K562 (cell line): ENCODE data around the gene SEMA4G.

ENCODE experiments used
- ARID3B ChIP-seq: fragments of 250-450 bp; sonication (Bioruptor Pico); IDR thresholded peaks from 2 replicates; pipeline ENCODE4 v1.4.0; 2020; ENCODE audit warnings: borderline replicate concordance
- CHD4 ChIP-seq: fragments of 200-600 bp; sonication (generic); IDR thresholded peaks from 3 replicates; pipeline ENCODE4 v1.6.1; 2012; ENCODE audit warnings: low read depth, mild to moderate bottlenecking, mixed read lengths, low read length, inconsistent platforms; ENCODE audit not compliant: insufficient read depth, insufficient replicate concordance, poor library complexity, severe bottlenecking
- FOXJ3 ChIP-seq: sonication (generic); formaldehyde crosslinking; IDR thresholded peaks from 2 replicates; pipeline ENCODE4 v1.4.0; 2020; ENCODE audit warnings: mild to moderate bottlenecking, missing genetic modification reagents
- MED1 ChIP-seq: sonication (generic); formaldehyde crosslinking; IDR thresholded peaks from 2 replicates; pipeline ENCODE4 v1.8.1; 2023; ENCODE audit warnings: missing genetic modification reagents, borderline replicate concordance
- RCOR1 ChIP-seq, 2 experiments: IDR thresholded peaks; 2 replicates each; pipeline ENCODE4 v1.6.1; 2012; ENCODE audit warnings: low read depth in 2 of 2, low read length in 2 of 2, borderline replicate concordance in 1 of 2, improper control_type of control experiment in 1 of 2
- RFX1 ChIP-seq: fragments of 450-650 bp; IDR thresholded peaks from 2 replicates; pipeline ENCODE4 v1.6.1; 2016; ENCODE audit warnings: mild to moderate bottlenecking, moderate library complexity
- TAF1 ChIP-seq: IDR thresholded peaks from 2 replicates; pipeline ENCODE4 v1.6.1; 2011; ENCODE audit warnings: mild to moderate bottlenecking, low read length, moderate library complexity; ENCODE audit not compliant: insufficient read depth, control insufficient read depth, severe bottlenecking; ENCODE audit errors: extremely low read depth
- ZNF280A ChIP-seq: fragments of 450-650 bp; IDR thresholded peaks from 2 replicates; pipeline ENCODE4 v1.6.1; 2018; ENCODE audit warnings: mild to moderate bottlenecking, low read depth; ENCODE audit not compliant: partially characterized antibody
- TF ChIP-seq, protein P1 (sequence below), 2 experiments: fragments of 450-650 bp; formaldehyde crosslinking in 1 of 2; IDR thresholded peaks; 2 replicates each; pipeline versions ENCODE4 v1.4.0 to v1.6.1; 2014 to 2020; ENCODE audit warnings: mild to moderate bottlenecking in 2 of 2, borderline replicate concordance in 1 of 2, low read depth in 1 of 2
- TF ChIP-seq, protein P2 (sequence below), 2 experiments: fragments of 450-650 bp in 1 of 2; sonication (generic) in 1 of 2; formaldehyde crosslinking in 1 of 2; IDR thresholded peaks in 1 of 2; conservative IDR thresholded peaks in 1 of 2; 2 replicates each; pipeline versions ENCODE4 v1.6.1 to v1.8.1; 2016 to 2023; ENCODE audit warnings: mild to moderate bottlenecking in 2 of 2, moderate library complexity in 2 of 2, inconsistent platforms in 1 of 2, missing genetic modification reagents in 1 of 2

DNA sequence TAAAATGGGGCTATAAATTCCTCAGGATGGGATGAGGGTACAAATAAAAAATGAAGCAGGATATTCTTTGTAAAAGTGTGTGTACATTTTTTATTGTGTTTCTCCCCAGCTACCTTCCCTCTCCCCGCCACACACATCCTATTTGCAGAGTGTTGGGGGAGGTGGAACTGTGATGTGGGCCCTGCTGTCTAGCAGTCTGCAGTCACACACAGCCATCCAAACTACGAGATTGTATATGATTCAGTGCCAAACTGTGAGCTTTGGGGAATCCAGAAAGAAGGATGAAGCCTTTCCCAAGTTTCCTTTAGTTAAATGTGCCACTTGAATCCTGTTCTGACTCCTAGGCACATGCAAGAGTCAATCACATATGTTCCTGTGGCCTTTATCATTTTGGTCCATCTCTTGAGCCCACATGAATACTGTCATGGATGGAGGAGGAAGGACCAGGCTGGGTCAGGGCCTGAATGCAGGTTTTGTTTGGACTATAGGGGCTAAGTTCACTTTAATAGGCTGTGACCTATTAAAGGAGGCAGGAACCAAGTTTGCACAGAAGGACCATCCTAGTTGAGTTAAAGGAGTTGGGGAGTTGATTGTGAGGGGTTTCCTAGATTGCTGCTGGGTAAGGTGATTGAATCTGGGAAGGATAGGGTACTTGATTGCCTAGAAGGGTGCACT is 1.1 kb upstream of the SEMA4G start:
- no peak for TF ChIP-seq RFX1
- TF ChIP-seq RCOR1 (IDR thresholded peaks at IDR 0.05; ENCODE audit: borderline replicate concordance in 1 of 2, low read depth in 2 of 2, low read length in 2 of 2), result no peak
- TF ChIP-seq, protein P1, sequence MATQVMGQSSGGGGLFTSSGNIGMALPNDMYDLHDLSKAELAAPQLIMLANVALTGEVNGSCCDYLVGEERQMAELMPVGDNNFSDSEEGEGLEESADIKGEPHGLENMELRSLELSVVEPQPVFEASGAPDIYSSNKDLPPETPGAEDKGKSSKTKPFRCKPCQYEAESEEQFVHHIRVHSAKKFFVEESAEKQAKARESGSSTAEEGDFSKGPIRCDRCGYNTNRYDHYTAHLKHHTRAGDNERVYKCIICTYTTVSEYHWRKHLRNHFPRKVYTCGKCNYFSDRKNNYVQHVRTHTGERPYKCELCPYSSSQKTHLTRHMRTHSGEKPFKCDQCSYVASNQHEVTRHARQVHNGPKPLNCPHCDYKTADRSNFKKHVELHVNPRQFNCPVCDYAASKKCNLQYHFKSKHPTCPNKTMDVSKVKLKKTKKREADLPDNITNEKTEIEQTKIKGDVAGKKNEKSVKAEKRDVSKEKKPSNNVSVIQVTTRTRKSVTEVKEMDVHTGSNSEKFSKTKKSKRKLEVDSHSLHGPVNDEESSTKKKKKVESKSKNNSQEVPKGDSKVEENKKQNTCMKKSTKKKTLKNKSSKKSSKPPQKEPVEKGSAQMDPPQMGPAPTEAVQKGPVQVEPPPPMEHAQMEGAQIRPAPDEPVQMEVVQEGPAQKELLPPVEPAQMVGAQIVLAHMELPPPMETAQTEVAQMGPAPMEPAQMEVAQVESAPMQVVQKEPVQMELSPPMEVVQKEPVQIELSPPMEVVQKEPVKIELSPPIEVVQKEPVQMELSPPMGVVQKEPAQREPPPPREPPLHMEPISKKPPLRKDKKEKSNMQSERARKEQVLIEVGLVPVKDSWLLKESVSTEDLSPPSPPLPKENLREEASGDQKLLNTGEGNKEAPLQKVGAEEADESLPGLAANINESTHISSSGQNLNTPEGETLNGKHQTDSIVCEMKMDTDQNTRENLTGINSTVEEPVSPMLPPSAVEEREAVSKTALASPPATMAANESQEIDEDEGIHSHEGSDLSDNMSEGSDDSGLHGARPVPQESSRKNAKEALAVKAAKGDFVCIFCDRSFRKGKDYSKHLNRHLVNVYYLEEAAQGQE (IDR thresholded peaks at IDR 0.05; ENCODE audit: borderline replicate concordance), result no peak
- TF ChIP-seq, protein P1 (CRISPR knock-in tag; IDR thresholded peaks at IDR 0.05; ENCODE audit: low read depth), result no peak
- TF ChIP-seq ZNF280A, result no peak
- TF ChIP-seq TAF1, result no peak
- TF ChIP-seq ARID3B (CRISPR knock-in tag), result no peak
- TF ChIP-seq MED1 (CRISPR knock-in tag), result no peak
- no peak for TF ChIP-seq CHD4
- TF ChIP-seq FOXJ3 (CRISPR knock-in tag), result no peak
- TF ChIP-seq, protein P2, sequence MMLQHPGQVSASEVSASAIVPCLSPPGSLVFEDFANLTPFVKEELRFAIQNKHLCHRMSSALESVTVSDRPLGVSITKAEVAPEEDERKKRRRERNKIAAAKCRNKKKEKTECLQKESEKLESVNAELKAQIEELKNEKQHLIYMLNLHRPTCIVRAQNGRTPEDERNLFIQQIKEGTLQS (IDR thresholded peaks at IDR 0.05), result no peak
- TF ChIP-seq, protein P2 (CRISPR knock-in tag; conservative IDR thresholded peaks at IDR 0.05), result no peak
